ENCODE results near the gene DNAJC25.

The DNAJC25 gene

GRCh38 chr9:111627260-111627963 is 3.7 kb upstream of the DNAJC25 start:
- no peak for DNase-seq

GRCh38 chr9:111628411-111628810 is 2.7 kb upstream of the DNAJC25 start:
- no peak for DNase-seq

GRCh38 chr9:111630182-111630963 is 761 bp upstream of the DNAJC25 start:
- no peak for DNase-seq

GRCh38 chr9:111630964-111631213 is 245 bp upstream of the DNAJC25 start:
- no peak for DNase-seq

- DNase-seq: no peak
Measured at GRCh38 chr9:111632060-111632459, 926 bp downstream of the DNAJC25 start.

- no peak for DNase-seq
Measured at GRCh38 chr9:111632695-111633388, 1.7 kb downstream of the DNAJC25 start.

GRCh38 chr9:111633389-111633736 is 2.2 kb downstream of the DNAJC25 start:
- DNase-seq: no peak

GRCh38 chr9:111634860-111635259 is 3.7 kb downstream of the DNAJC25 start:
- DNase-seq: no peak

GRCh38 chr9:111637421-111637950 is 6.4 kb downstream of the DNAJC25 start:
- DNase-seq: no peak

GRCh38 chr9:111644195-111644772 is 13.2 kb downstream of the DNAJC25 start:
- DNase-seq: no peak

- DNase-seq: no peak
Measured at GRCh38 chr9:111645806-111646205, 14.7 kb downstream of the DNAJC25 start.

GRCh38 chr9:111646417-111646816 is 15.3 kb downstream of the DNAJC25 start:
- no peak for DNase-seq

GRCh38 chr9:111648066-111648465 is 16.9 kb downstream of the DNAJC25 start:
- no peak for DNase-seq

GRCh38 chr9:111649016-111649415 is 17.9 kb downstream of the DNAJC25 start:
- no peak for DNase-seq

GRCh38 chr9:111657051-111657450 is 25.9 kb downstream of the DNAJC25 start:
- DNase-seq: no peak

GRCh38 chr9:111658943-111659342 is 27.8 kb downstream of the DNAJC25 start:
- no peak for DNase-seq

- DNase-seq: no peak
Measured at GRCh38 chr9:111659691-111660090, 28.6 kb downstream of the DNAJC25 start.

- DNase-seq: peak; percentile 64
Measured at GRCh38 chr9:111661150-111661801, 30.1 kb downstream of the DNAJC25 start, which contains the start of gene GNG10. Gene GNG10 (plus strand): TSS chr9:111661605. CDS start chr9:111661635, 30 bp downstream.

GRCh38 chr9:111661802-111662521 is 30.8 kb downstream of the DNAJC25 start:
- DNase-seq: peak; percentile 9

- DNase-seq: no peak
Measured at GRCh38 chr9:111662576-111663300, 31.6 kb downstream of the DNAJC25 start.

GRCh38 chr9:111663301-111663823 is 32.2 kb downstream of the DNAJC25 start:
- no peak for DNase-seq

All from fibroblast of skin of abdomen (primary cell).